ENCODE data around the gene UNC119B.

Gene UNC119B

DNA sequence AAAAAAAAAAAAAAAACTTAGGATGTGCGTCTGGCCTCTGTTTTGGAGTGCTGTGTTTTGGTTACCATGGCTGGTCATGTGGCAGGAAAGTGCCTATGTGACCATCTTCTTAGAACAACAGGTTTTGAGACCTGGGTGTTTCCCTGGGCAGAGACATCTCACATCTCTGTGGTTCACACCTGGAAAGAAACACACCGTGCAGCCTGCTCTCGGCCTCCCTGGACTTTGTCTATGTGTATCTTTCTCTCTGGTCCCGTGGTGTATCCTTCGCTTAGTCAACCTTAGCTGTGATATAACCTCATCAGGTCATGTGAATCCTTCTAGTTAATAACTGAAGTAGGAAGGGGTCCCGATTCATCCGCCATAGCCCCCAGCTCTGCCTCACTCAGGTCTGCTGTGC is 38.0 kb downstream of the UNC119B start:
- Histone ChIP-seq H3K27me3 (ENCODE audit: insufficient read depth, poor library complexity, severe bottlenecking) (no peaks in the 10 kb centered on the region), H3K27ac (replicated peaks) (no peak overlapping the region), H3K4me3 (replicated peaks; ENCODE audit: insufficient read depth, low read length) (no peak overlapping the region)
- no peak for TF ChIP-seq SPI1 (IDR thresholded peaks at IDR 0.05; ENCODE audit: borderline replicate concordance, low read depth)
- TF ChIP-seq, protein P1, sequence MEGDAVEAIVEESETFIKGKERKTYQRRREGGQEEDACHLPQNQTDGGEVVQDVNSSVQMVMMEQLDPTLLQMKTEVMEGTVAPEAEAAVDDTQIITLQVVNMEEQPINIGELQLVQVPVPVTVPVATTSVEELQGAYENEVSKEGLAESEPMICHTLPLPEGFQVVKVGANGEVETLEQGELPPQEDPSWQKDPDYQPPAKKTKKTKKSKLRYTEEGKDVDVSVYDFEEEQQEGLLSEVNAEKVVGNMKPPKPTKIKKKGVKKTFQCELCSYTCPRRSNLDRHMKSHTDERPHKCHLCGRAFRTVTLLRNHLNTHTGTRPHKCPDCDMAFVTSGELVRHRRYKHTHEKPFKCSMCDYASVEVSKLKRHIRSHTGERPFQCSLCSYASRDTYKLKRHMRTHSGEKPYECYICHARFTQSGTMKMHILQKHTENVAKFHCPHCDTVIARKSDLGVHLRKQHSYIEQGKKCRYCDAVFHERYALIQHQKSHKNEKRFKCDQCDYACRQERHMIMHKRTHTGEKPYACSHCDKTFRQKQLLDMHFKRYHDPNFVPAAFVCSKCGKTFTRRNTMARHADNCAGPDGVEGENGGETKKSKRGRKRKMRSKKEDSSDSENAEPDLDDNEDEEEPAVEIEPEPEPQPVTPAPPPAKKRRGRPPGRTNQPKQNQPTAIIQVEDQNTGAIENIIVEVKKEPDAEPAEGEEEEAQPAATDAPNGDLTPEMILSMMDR (IDR thresholded peaks at IDR 0.05; ENCODE audit: insufficient read depth, low read length): no peak
- TF ChIP-seq GABPA (IDR thresholded peaks at IDR 0.05; ENCODE audit: low read depth): no peak
- no peak for TF ChIP-seq POLR2AphosphoS5 (IDR thresholded peaks at IDR 0.05; ENCODE audit: low read depth)
- TF ChIP-seq, protein P2, sequence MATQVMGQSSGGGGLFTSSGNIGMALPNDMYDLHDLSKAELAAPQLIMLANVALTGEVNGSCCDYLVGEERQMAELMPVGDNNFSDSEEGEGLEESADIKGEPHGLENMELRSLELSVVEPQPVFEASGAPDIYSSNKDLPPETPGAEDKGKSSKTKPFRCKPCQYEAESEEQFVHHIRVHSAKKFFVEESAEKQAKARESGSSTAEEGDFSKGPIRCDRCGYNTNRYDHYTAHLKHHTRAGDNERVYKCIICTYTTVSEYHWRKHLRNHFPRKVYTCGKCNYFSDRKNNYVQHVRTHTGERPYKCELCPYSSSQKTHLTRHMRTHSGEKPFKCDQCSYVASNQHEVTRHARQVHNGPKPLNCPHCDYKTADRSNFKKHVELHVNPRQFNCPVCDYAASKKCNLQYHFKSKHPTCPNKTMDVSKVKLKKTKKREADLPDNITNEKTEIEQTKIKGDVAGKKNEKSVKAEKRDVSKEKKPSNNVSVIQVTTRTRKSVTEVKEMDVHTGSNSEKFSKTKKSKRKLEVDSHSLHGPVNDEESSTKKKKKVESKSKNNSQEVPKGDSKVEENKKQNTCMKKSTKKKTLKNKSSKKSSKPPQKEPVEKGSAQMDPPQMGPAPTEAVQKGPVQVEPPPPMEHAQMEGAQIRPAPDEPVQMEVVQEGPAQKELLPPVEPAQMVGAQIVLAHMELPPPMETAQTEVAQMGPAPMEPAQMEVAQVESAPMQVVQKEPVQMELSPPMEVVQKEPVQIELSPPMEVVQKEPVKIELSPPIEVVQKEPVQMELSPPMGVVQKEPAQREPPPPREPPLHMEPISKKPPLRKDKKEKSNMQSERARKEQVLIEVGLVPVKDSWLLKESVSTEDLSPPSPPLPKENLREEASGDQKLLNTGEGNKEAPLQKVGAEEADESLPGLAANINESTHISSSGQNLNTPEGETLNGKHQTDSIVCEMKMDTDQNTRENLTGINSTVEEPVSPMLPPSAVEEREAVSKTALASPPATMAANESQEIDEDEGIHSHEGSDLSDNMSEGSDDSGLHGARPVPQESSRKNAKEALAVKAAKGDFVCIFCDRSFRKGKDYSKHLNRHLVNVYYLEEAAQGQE (IDR thresholded peaks at IDR 0.05; ENCODE audit: insufficient replicate concordance, low read depth): no peak
- no peak for DNase-seq (ENCODE audit: low read depth in 1 of 2, low spot score in 1 of 2)

DNA sequence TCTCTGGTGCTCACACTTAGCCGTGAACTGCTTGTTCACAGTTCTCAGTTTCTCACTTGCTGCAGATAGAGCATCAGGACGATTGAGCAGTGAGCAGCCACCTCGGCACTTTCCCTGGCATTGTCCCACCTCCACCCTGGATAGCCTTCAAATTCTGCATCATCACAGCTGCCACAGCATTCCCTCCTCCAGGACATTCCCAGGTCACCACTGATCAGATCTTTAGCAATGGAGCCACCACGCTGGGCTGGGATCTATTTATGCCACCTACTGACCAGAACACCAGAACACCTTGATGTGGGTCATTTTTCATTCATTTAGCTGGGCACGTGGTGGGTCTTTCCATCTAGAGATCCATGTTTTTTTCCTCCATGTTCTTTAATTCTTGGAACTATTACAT is 39.0 kb downstream of the UNC119B start:
- Histone ChIP-seq H3K27me3 (ENCODE audit: insufficient read depth, poor library complexity, severe bottlenecking) (no peaks in the 10 kb centered on the region), H3K4me3 (replicated peaks; ENCODE audit: insufficient read depth, low read length) (no peak overlapping the region), H3K27ac (replicated peaks) (no peak overlapping the region)
- no peak for DNase-seq (ENCODE audit: low read depth in 1 of 2, low spot score in 1 of 2)
- TF ChIP-seq, protein P1 (IDR thresholded peaks at IDR 0.05; ENCODE audit: insufficient read depth, low read length): no peak
- TF ChIP-seq POLR2AphosphoS5 (IDR thresholded peaks at IDR 0.05; ENCODE audit: low read depth) (no peak), GABPA (IDR thresholded peaks at IDR 0.05; ENCODE audit: low read depth) (no peak), SPI1 (IDR thresholded peaks at IDR 0.05; ENCODE audit: borderline replicate concordance, low read depth) (no peak)
- TF ChIP-seq, protein P2 (IDR thresholded peaks at IDR 0.05; ENCODE audit: insufficient replicate concordance, low read depth): no peak

DNA sequence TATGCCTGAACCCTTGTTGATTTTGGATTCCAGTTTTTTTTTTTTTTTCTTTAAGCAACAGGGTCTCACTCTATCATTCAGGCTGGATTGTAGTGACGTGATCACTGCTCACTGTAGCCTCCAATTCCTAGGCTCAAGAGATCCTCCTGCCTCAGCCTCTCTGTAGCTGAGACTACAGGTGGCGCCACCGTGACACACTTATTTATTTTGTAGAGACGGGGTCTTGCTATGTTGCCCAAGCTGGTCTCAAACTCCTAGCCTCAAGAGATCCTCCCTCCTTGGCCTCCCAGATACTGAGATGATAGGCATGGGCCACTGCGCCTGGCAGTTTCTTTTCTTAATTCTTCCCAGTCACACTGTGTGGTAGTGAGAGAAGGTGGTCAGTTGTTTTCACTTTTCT is 40.5 kb downstream of the UNC119B start:
- H3K4me3 ChIP-seq (replicated peaks; ENCODE audit: insufficient read depth, low read length): no peak overlapping the region
- DNase-seq (ENCODE audit: low read depth in 1 of 2, low spot score in 1 of 2): no peak
- TF ChIP-seq, protein P2 (IDR thresholded peaks at IDR 0.05; ENCODE audit: insufficient replicate concordance, low read depth): no peak
- TF ChIP-seq, protein P1 (IDR thresholded peaks at IDR 0.05; ENCODE audit: insufficient read depth, low read length): no peak
- TF ChIP-seq SPI1 (IDR thresholded peaks at IDR 0.05; ENCODE audit: borderline replicate concordance, low read depth): no peak
- TF ChIP-seq GABPA (IDR thresholded peaks at IDR 0.05; ENCODE audit: low read depth): no peak
- TF ChIP-seq POLR2AphosphoS5 (IDR thresholded peaks at IDR 0.05; ENCODE audit: low read depth): no peak
- H3K27ac ChIP-seq (replicated peaks): no peak overlapping the region
- H3K27me3 ChIP-seq (ENCODE audit: insufficient read depth, poor library complexity, severe bottlenecking): no peaks in the 10 kb centered on the region
